Activated T-cell treated with anti-CD3 and anti-CD28 coated beads, Interleukin-2, amount 50 U/mL, for 72 hours (primary cell): ENCODE data around the gene SMC1A. TPM values are rescaled to one million over a fixed set of nuclear protein-coding genes. Genes with fewer than 3 reads are reported as not detected.
A peak's percentile ranks its signal among the peaks of the same experiment; 100 is the strongest.
"Not testable (repeated sequence)": the region's sequence is repeated elsewhere in the genome, so short reads cannot be mapped to it uniquely, and the experiment has no call there.

Experiments used
- ATAC-seq, 2 donors: fragments of 150-1000 bp; cut with Tn5 transposase; replicated peaks in 1 of 2; 2 replicates each; pipeline ENCODE4 v1.10.0; 2021; ENCODE audit warnings: moderate library complexity in 2 of 2, mild to moderate bottlenecking in 1 of 2
- DNase-seq, 2 donors: peaks; one replicate each; pipeline ENCODE4 v3.0.0; 2021 to 2022; ENCODE audit warnings: mixed read lengths in 1 of 2
- H3K27ac Mint-ChIP-seq: one replicate; pipeline ENCODE4 v1.8.0; 2022; ENCODE audit warnings: mild to moderate bottlenecking, moderate library complexity, mixed read lengths
- H3K27me3 Mint-ChIP-seq: one replicate; pipeline ENCODE4 v1.8.0; 2022; ENCODE audit warnings: low read depth, mixed read lengths
- H3K36me3 Mint-ChIP-seq, 2 donors: one replicate each; pipeline ENCODE4 v1.8.0; 2022; ENCODE audit warnings: mixed read lengths in 2 of 2, mild to moderate bottlenecking in 1 of 2; ENCODE audit not compliant: insufficient read depth in 2 of 2
- H3K4me1 Mint-ChIP-seq: one replicate; pipeline ENCODE4 v1.8.0; 2022; ENCODE audit warnings: low read depth, mixed read lengths
- H3K4me3 Mint-ChIP-seq, 2 donors: one replicate each; pipeline ENCODE4 v1.8.0; 2022; ENCODE audit warnings: mild to moderate bottlenecking in 2 of 2, mixed read lengths in 2 of 2, moderate library complexity in 2 of 2
- H3K9me3 Mint-ChIP-seq, 2 donors: one replicate each; pipeline ENCODE4 v1.8.0; 2022; ENCODE audit warnings: mixed read lengths in 2 of 2
- total RNA-seq, 2 donors: library from RNA; stranded (reverse); gene quantifications; one replicate each; pipeline ENCODE4 v1.2.3, GENCODE V29; 2022

SMC1A gene
- total RNA-seq, 2 donors from 2014 or later: 104 to 188 TPM

DNA sequence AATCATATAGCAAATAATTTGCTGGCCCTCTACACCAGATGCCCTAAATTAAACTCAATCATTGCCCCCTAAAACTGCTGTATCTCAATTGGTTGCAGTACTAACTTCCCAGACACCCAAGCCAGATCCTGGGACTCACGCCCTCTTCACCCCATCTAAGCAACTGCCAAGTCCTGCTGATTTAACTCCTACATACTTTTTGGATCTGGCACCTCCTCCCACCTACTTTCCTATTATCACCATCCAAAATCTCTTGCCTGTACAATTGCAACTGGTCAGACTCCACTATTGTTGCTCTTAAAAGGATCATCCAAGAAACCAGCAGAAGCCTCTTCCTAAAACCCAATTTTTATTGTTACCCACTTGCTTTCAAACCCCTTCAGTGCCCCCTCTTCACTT is 16.4 kb upstream of the SMC1A start:
- DNase-seq (no peak), ATAC-seq (no peak)
- Mint-ChIP-seq H3K4me1 (peaks cover 46% of the 10 kb centered on the region), H3K9me3 (no peaks in the 10 kb centered on the region), H3K4me3 (peak overlapping the region in 1 of 2 donors; percentile 53), H3K27me3 (peaks cover 21% of the 10 kb centered on the region), H3K36me3 (peaks cover 1 to 2% of the 10 kb centered on the region in 2 donors), H3K27ac (no peak overlapping the region)

DNA sequence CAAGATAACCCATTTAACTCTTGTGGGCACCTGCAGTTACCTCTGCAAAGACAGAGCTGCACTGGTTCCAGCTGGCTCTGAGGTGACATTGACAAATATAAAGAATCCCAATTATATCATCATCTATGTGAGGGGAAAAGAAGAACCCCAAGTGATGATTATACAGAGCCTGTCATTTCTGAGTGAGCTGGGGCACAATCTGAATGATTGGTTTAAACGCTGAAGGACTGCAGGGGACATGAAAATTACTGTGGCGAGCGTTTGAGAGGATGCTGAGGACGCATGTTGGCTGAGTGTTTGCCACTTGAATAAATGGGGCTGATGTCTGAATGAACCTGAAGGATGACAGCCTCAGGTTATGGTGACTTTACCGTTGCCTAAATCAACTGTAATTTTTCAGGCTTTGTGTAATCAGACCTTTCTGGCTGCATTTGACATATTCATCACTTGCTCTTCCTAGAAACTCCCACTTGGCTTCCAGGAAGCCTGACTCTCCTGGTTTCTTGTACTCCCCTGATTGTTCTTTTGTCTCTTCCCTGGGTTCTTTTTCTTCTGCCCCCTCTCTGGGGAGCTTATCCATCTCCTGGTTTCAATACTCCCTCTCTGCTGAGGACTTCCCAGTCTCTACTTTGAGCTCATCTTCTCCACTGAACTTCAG is 15.8 kb upstream of the SMC1A start:
- H3K36me3 Mint-ChIP-seq: peaks cover 1 to 2% of the 10 kb centered on the region in 2 donors
- ATAC-seq: no peak
- H3K27me3 Mint-ChIP-seq: peaks cover 21% of the 10 kb centered on the region
- H3K4me3 Mint-ChIP-seq: peak overlapping the region in 1 of 2 donors; percentile 53
- no peak overlapping the region for H3K27ac Mint-ChIP-seq
- H3K4me1 Mint-ChIP-seq: peaks cover 51% of the 10 kb centered on the region
- H3K9me3 Mint-ChIP-seq: no peaks in the 10 kb centered on the region
- DNase-seq: no peak

DNA sequence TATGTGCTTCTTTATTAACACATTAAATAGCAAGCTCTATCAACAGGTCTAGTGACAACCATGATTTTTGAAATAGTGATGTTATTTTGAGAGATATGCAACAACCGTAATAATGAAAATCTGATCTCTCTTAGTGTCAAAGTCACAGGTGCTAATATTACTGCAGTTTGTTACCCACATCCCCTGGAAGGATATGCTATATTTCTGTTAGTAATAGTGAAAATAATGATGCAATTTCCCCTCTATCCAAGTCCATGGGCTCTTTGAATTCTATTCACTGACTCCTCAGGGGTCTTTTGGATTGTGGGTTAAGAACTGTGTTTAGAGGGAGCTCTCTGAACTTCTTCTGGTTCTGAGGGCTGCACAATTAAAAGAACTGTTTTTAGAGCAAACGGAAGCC is 14.8 kb upstream of the SMC1A start:
- Mint-ChIP-seq H3K4me1 (peaks cover 53% of the 10 kb centered on the region), H3K27me3 (peaks cover 21% of the 10 kb centered on the region), H3K27ac (no peak overlapping the region), H3K9me3 (no peaks in the 10 kb centered on the region), H3K4me3 (peak overlapping the region in 1 of 2 donors; percentile 37), H3K36me3 (peaks cover 2 to 4% of the 10 kb centered on the region in 2 donors)
- no peak for DNase-seq
- ATAC-seq: no peak

DNA sequence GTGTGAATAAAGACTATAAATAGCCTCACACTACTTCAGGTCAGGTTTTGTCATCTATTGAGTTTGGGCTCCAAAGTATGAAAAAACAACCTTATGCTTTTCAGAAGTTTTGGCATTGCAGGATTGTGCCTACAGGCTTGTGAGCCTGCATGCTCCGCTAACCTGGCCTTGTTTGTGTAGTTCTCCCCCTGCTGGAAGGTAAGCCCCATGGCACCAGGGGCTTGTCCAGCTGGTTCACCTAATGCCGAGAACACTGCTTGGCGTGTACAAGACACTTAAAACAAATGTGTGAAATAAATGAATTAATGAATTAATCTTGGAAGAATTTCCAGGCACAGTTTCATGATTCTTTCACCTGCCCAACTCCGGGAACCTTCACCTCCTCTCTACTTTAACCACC is 13.5 kb upstream of the SMC1A start:
- Mint-ChIP-seq H3K27ac (no peak overlapping the region), H3K27me3 (peaks cover 21% of the 10 kb centered on the region), H3K36me3 (peaks cover 2 to 4% of the 10 kb centered on the region in 2 donors), H3K9me3 (no peaks in the 10 kb centered on the region), H3K4me3 (peak overlapping the region; percentile 15 to 41), H3K4me1 (peaks cover 48% of the 10 kb centered on the region)
- DNase-seq (peak; percentile 65 to 74), ATAC-seq (peak; percentile 62 to 66)

DNA sequence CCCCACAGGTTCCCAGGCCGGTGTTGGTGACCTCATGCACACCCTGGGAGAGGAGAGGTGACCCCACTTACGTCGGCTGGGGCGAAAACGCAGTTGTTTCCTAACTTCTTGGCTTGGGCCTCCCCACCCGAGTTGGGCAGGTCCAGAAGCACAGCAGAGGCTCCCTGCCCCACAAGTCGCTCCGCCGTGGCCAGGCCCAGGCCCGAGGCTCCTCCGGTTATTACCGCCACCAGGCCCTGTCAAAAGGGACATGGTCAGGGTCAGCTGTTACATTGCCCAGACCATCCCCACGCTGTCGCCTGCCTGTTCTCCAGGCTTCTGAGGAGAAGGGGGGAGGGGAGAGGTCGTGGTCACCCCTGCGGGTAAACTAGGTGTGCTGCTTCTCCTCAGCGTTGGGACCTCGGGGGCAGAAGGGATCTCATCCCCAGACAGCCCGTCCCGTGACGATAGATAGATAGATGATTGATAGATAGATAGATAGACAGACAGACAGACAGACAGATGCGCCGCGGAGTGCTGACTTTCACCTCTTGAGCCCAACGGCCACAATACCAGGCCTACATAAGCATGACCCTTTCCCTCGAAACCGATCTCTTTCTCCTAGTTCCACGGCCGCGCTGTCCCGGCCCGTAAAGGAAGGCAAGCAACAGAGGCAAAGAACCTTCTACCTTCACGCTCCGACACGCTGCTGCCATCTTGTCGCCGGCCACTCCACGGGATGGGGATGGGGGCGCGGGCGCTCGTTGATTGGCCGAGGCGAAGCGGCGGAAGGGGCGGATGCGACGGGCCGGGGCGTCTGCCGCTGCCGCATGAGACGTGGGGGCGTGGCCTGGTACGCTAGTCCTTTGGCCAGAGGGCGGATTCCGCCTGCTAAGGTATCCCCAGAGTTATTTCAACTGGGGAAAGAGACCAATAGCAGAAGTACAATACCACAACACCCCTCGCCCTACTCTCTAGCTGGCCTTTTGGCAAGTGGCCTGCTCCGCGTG is 11.5 kb upstream of the SMC1A start, which contains the start of gene HSD17B10:
HSD17B10 (minus strand) TSS at position 720 of the 989 bp plus-strand sequence; CDS start at position 695, 25 bp downstream.
- ATAC-seq: peak; percentile 97
- Mint-ChIP-seq H3K9me3 (no peaks in the 10 kb centered on the region), H3K4me3 (peak within 1 kb of the TSS; percentile 93 to 95), H3K4me1 (peaks cover 36% of the 10 kb centered on the region), H3K36me3 (peaks cover 2 to 10% of the 10 kb centered on the region in 2 donors), H3K27ac (peak within 1 kb of the TSS; percentile 90), H3K27me3 (peaks cover 6% of the 10 kb centered on the region)
- DNase-seq: peak; percentile 90 to 94

DNA sequence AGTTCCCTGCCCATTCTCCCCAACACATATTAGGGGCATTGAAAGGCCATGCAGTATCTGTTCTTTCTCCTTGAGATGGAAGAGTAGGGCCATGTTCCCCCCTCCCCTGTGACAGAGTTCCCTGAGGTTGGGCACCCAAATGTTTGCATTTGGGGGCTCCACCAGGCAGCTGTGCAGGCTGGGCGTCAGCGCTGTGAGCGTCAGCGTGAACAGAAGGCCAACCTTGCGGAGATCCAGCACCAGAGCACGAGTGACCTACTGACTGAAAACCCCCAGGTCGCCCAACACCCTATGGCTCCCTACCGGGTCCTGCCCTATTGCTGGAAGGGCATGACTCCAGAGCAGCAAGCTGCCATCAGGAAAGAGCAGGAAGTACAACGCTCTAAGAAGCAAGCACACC is 7.8 kb upstream of the SMC1A start:
- Mint-ChIP-seq H3K4me3 (no peak overlapping the region), H3K27me3 (no peaks in the 10 kb centered on the region), H3K36me3 (peaks cover 2 to 10% of the 10 kb centered on the region in 2 donors), H3K9me3 (no peaks in the 10 kb centered on the region), H3K4me1 (peaks cover 14% of the 10 kb centered on the region), H3K27ac (peak overlapping the region; percentile 76)
- no peak for ATAC-seq
- no peak for DNase-seq

DNA sequence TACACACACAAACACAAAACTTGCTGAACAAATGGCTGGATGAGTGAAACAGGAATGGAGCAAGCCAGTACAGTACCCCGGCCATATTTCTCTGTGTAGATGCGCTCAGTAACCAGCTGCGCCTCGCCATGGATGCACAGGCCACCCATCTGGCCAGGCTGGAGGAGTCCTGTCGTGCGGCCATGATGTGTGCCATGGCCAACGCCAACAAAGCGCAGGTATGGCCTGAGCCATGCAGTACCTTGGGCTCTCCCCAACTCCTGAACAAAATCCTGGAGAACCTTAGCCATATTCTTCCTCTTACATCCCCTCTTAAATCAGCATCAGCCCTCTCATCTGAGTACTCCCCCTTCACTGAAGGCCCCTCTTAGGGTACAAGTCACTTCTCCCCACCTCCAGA is 7.3 kb upstream of the SMC1A start:
- peak overlapping the region; percentile 76 for H3K27ac Mint-ChIP-seq
- peaks cover 2 to 10% of the 10 kb centered on the region in 2 donors for H3K36me3 Mint-ChIP-seq
- peaks cover 11% of the 10 kb centered on the region for H3K4me1 Mint-ChIP-seq
- no peak overlapping the region for H3K4me3 Mint-ChIP-seq
- ATAC-seq (no peak), DNase-seq (no peak)
- H3K27me3 Mint-ChIP-seq: no peaks in the 10 kb centered on the region
- H3K9me3 Mint-ChIP-seq: no peaks in the 10 kb centered on the region

DNA sequence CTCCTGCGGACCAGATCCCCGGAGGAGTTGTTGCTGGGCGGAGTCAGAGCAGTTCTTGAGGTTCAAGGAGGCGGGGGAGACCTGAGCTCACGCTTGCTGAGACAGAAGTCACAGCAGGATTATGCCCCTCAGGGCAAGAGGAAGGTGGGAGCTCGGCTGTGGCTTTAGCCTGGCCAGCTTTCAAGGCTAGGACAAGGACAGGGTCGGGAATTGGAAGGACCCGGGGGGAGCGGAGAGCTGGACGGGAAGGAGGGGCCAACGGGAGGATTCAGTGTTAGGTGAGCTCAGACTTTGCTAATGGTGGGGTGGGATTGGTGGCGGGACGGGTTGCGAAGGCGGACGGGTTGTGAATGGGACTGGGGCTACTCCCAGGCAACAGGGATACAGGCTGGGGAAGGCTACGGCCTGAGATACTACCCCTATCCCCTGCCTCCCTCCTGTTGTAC is 430 bp upstream of the SMC1A start, which contains the start of gene RIBC1:
RIBC1 (plus strand) TSS at position 13 of the 446 bp plus-strand sequence. CDS start 3,404 bp downstream, outside the sequence.
- H3K27ac Mint-ChIP-seq: peak within 1 kb of the TSS; percentile 81
- no peaks in the 10 kb centered on the region for H3K27me3 Mint-ChIP-seq
- peaks cover 2 to 11% of the 10 kb centered on the region in 2 donors for H3K36me3 Mint-ChIP-seq
- no peaks in the 10 kb centered on the region for H3K9me3 Mint-ChIP-seq
- DNase-seq: no peak
- peaks cover 39% of the 10 kb centered on the region for H3K4me1 Mint-ChIP-seq
- peak within 1 kb of the TSS; percentile 85 to 92 for H3K4me3 Mint-ChIP-seq
- no peak for ATAC-seq

DNA sequence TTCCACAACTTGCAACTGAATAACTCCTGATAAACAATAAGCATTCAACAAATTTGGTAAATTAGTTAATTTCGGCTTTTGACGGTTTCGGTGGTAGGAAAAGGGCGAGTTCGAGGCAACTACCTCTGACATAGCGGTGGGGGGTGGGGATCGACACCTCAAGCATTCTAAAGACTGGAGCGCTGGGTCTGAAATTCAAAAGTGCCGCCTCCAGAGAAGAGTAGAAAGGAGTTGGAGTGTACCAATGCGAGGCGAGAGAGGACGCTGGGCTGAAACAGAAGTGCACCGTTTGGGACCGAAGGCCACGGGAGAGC is 725 bp downstream of the SMC1A start:
- H3K36me3 Mint-ChIP-seq: peaks cover 2 to 17% of the 10 kb centered on the region in 2 donors
- peak overlapping the region; percentile 81 for H3K27ac Mint-ChIP-seq
- DNase-seq: no peak
- H3K4me3 Mint-ChIP-seq: peak overlapping the region; percentile 85 to 92
- H3K4me1 Mint-ChIP-seq: peaks cover 45% of the 10 kb centered on the region
- no peaks in the 10 kb centered on the region for H3K9me3 Mint-ChIP-seq
- ATAC-seq: peak; percentile 20 to 25
- no peaks in the 10 kb centered on the region for H3K27me3 Mint-ChIP-seq

DNA sequence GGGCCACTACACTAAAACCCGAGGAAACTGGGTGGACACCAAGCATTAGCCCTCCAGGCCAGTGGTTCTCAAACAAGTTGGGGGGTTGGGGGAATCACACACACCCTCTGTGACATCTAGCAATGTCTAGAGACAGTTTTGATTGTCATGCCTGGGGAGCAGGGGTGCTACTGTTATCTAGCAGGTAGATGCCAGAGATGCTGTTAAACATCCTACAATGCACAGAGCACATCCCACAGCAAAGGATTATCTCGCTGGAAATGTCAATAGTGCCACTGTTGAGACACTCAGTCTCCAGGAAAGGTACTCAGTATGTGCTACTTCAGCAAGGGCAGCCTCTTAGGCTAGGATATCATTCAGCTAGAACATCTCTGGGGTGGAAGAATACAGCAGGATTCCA is 1.3 kb downstream of the SMC1A start:
- H3K4me3 Mint-ChIP-seq: peak overlapping the region; percentile 85 to 92
- peaks cover 45% of the 10 kb centered on the region for H3K4me1 Mint-ChIP-seq
- peaks cover 2 to 17% of the 10 kb centered on the region in 2 donors for H3K36me3 Mint-ChIP-seq
- no peaks in the 10 kb centered on the region for H3K27me3 Mint-ChIP-seq
- no peak for DNase-seq
- H3K27ac Mint-ChIP-seq: peak overlapping the region; percentile 81
- ATAC-seq: no peak
- no peaks in the 10 kb centered on the region for H3K9me3 Mint-ChIP-seq

DNA sequence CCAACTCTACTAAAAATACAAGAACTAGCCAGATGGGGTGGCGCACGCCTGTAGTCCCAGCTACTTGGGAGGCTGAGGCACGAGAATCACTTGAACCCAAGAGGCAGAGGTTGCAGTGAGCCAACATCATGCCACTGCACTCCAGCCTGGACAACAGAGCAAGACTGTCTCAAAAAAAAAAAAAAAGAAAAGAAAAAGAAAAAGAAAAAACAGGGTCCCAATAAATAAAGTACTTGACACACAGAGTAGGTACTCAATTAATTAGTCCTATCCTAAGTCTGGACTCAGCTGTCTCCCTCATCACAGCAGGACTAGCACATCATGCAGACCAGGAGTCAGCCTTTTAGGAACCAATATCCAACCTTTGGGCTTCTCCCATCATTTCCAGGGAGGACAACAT is 2.1 kb downstream of the SMC1A start:
- H3K36me3 Mint-ChIP-seq: peaks cover 2 to 17% of the 10 kb centered on the region in 2 donors
- H3K4me1 Mint-ChIP-seq: peaks cover 45% of the 10 kb centered on the region
- H3K4me3 Mint-ChIP-seq: peak overlapping the region; percentile 85 to 92
- peak overlapping the region; percentile 81 for H3K27ac Mint-ChIP-seq
- not testable (repeated sequence) for H3K9me3 Mint-ChIP-seq, DNase-seq, H3K27me3 Mint-ChIP-seq, ATAC-seq

DNA sequence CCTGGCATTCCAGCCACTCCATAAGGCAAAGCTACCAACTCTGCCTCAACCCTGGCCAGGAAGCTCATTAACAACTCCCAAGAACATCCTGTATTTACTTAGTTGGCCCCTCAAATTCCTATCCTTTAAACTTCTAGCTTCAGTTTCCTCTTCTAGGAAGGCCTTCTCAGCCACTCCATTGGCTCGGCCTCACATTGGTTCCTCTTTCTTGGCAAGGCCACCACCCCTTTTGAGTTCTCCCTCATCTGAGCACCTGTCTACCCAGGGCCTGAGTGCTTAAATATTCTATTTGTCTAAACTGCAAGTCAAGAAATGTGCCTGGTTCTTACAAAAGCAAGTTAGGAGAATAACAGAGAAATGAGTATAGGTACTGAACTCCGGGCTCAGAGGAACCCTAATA is 10.0 kb downstream of the SMC1A start:
- ATAC-seq: no peak
- Mint-ChIP-seq H3K4me1 (peaks cover 2% of the 10 kb centered on the region), H3K4me3 (no peak overlapping the region), H3K36me3 (peaks cover 11 to 45% of the 10 kb centered on the region in 2 donors), H3K9me3 (no peaks in the 10 kb centered on the region), H3K27ac (no peak overlapping the region), H3K27me3 (no peaks in the 10 kb centered on the region)
- DNase-seq: no peak

DNA sequence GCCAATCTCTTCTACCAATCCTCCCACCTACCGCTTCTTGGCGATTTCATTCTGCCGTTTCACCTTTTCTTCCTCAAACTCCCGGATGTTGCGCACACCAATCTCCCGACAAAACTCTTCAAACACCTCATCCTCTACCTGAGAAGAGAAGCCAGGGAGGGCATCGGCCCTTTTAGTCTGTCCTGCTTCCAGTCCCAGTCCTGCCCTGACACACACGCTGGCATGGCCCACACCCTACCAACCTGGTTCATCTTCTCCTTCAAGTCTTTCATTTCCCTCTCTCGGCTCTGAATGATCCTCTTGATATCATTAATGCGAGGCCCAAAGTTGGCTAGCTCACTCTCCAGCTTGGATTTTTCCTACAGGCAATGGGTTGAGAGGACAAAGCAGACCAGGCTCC is 18.9 kb downstream of the SMC1A start:
- no peaks in the 10 kb centered on the region for H3K27me3 Mint-ChIP-seq
- no peak overlapping the region for H3K27ac Mint-ChIP-seq
- H3K4me3 Mint-ChIP-seq: no peak overlapping the region
- H3K4me1 Mint-ChIP-seq: no peaks in the 10 kb centered on the region
- no peaks in the 10 kb centered on the region for H3K9me3 Mint-ChIP-seq
- DNase-seq: no peak
- no peak for ATAC-seq
- peaks cover 10 to 33% of the 10 kb centered on the region in 2 donors for H3K36me3 Mint-ChIP-seq
